HEK293T (cell line): Measurements from ENCODE around the gene VARS2.
A peak's percentile ranks its signal among the peaks of the same experiment; 100 is the strongest.

Source experiments
- CTCF ChIA-PET: fragments of 350-600 bp; formaldehyde crosslinking; extraction: SDS; loops from one replicate; lab custom pipeline; 2021; ENCODE audit warnings: antibody characterized with exemption, inconsistent platforms; lab: Yijun Ruan, JAX
- POLR2A ChIA-PET: fragments of 350-600 bp; formaldehyde crosslinking; extraction: SDS; loops from one replicate; lab custom pipeline; 2020; ENCODE audit warnings: antibody characterized with exemption, inconsistent platforms; lab: Yijun Ruan, JAX
- DNase-seq: peaks from one replicate; pipeline ENCODE4 v3.0.0; 2012; ENCODE audit warnings: mixed read lengths; ENCODE audit errors: extremely low spot score
- ARNT ChIP-seq: fragments of 450-650 bp; IDR thresholded peaks from 2 replicates; pipeline ENCODE4 v1.6.1; 2017; ENCODE audit warnings: mild to moderate bottlenecking
- BHLHE40 ChIP-seq: fragments of 450-650 bp; IDR thresholded peaks from 2 replicates; pipeline ENCODE4 v1.6.1; 2016; ENCODE audit warnings: mild to moderate bottlenecking, moderate library complexity, borderline replicate concordance
- CTBP1 ChIP-seq: fragments of 450-650 bp; IDR thresholded peaks from 2 replicates; pipeline ENCODE4 v1.6.1; 2016; ENCODE audit warnings: borderline replicate concordance
- ELF4 ChIP-seq: fragments of 450-650 bp; IDR thresholded peaks from 2 replicates; pipeline ENCODE4 v1.6.1; 2017; ENCODE audit warnings: antibody characterized with exemption
- FOXA1 ChIP-seq: fragments of 450-650 bp; IDR thresholded peaks from 2 replicates; pipeline ENCODE4 v1.6.1; 2016; ENCODE audit warnings: mild to moderate bottlenecking
- FOXK2 ChIP-seq: fragments of 450-650 bp; IDR thresholded peaks from 2 replicates; pipeline ENCODE4 v1.6.1; 2016; ENCODE audit warnings: mild to moderate bottlenecking
- FOXM1 ChIP-seq: fragments of 450-650 bp; IDR thresholded peaks from 2 replicates; pipeline ENCODE4 v1.6.1; 2017; ENCODE audit warnings: mild to moderate bottlenecking, borderline replicate concordance
- HDGF ChIP-seq: fragments of 450-650 bp; IDR thresholded peaks from 2 replicates; pipeline ENCODE4 v1.6.1; 2017; ENCODE audit warnings: antibody characterized with exemption, borderline replicate concordance
- L3MBTL2 ChIP-seq: fragments of 450-650 bp; conservative IDR thresholded peaks from 2 replicates; pipeline ENCODE4 v1.6.1; 2016; ENCODE audit warnings: mild to moderate bottlenecking
- LEF1 ChIP-seq: fragments of 450-650 bp; IDR thresholded peaks from 2 replicates; pipeline ENCODE4 v1.6.1; 2017; ENCODE audit warnings: mild to moderate bottlenecking, borderline replicate concordance
- NFRKB ChIP-seq: fragments of 450-650 bp; IDR thresholded peaks from 2 replicates; pipeline ENCODE4 v1.6.1; 2016; ENCODE audit warnings: mild to moderate bottlenecking, moderate library complexity
- PKNOX1 ChIP-seq: fragments of 450-650 bp; IDR thresholded peaks from 2 replicates; pipeline ENCODE4 v1.6.1; 2016
- SP1 ChIP-seq: fragments of 450-650 bp; IDR thresholded peaks from 2 replicates; pipeline ENCODE4 v1.6.1; 2017
- SUZ12 ChIP-seq: fragments of 450-650 bp; IDR thresholded peaks from 2 replicates; pipeline ENCODE4 v1.6.1; 2016; ENCODE audit warnings: mild to moderate bottlenecking
- TARDBP ChIP-seq: fragments of 450-650 bp; IDR thresholded peaks from 2 replicates; pipeline ENCODE4 v1.6.1; 2016
- ZNF384 ChIP-seq: fragments of 450-650 bp; IDR thresholded peaks from 2 replicates; pipeline ENCODE4 v1.6.1; 2016

The VARS2 gene

GRCh38 chr6:30937265-30937664, 23.2 kb downstream of the VARS2 start:
- ChIA-PET CTCF (no interaction called here), POLR2A (interaction anchor here (1.0 to 1.9 kb wide), 2 partner anchors 18 to 23 kb away, joined by 3 to 5 read pairs; partner anchors contain the start of gene VARS2)
- no peak for DNase-seq
- TF ChIP-seq FOXA1 (no peak), NFRKB (no peak), ELF4 (no peak), FOXK2 (no peak), FOXM1 (no peak), ARNT (no peak), CTBP1 (no peak), HDGF (no peak), ZNF384 (no peak), BHLHE40 (no peak), SP1 (no peak)

- POLR2A ChIA-PET = interaction anchor here (1.0 to 1.9 kb wide), 2 partner anchors 17 to 25 kb away, joined by 3 to 5 read pairs; partner anchors contain the start of gene VARS2
- CTCF ChIA-PET = interaction anchor here (0.6 kb wide), 1 partner anchor 521 kb away, joined by 3 read pairs; no protein-coding TSS in a partner anchor
- DNase-seq = no peak
Observed at GRCh38 chr6:30938730-30939129, 24.7 kb downstream of the VARS2 start.

GRCh38 chr6:30939473-30939872, 25.4 kb downstream of the VARS2 start:
- ChIA-PET POLR2A (interaction anchor here (1.0 to 1.3 kb wide), 2 partner anchors 26 kb away, joined by 3 to 4 read pairs; partner anchors contain the start of gene VARS2), CTCF (interaction anchor here (0.6 to 1.0 kb wide), 2 partner anchors 140 to 522 kb away, joined by 3 to 4 read pairs; no protein-coding TSS in a partner anchor)
- TF ChIP-seq HDGF = no peak
- TF ChIP-seq SUZ12 = no peak
- no peak for TF ChIP-seq LEF1
- no peak for TF ChIP-seq CTBP1
- no peak for TF ChIP-seq FOXK2
- no peak for TF ChIP-seq BHLHE40
- TF ChIP-seq TARDBP = no peak
- TF ChIP-seq FOXA1 = no peak
- no peak for TF ChIP-seq ARNT
- no peak for TF ChIP-seq ZNF384
- TF ChIP-seq L3MBTL2 = no peak
- no peak for TF ChIP-seq ELF4
- no peak for TF ChIP-seq NFRKB
- TF ChIP-seq FOXM1 = no peak
- no peak for TF ChIP-seq PKNOX1
- TF ChIP-seq SP1 = no peak
- no peak for DNase-seq

More at GRCh38 chr6:30938730-30939129, 24.7 kb downstream of the VARS2 start:
- no peak for TF ChIP-seq LEF1
- no peak for TF ChIP-seq FOXA1
- TF ChIP-seq BHLHE40 = no peak
- TF ChIP-seq FOXK2 = no peak
- no peak for TF ChIP-seq PKNOX1
- no peak for TF ChIP-seq HDGF
- TF ChIP-seq ZNF384 = no peak
- TF ChIP-seq CTBP1 = no peak
- no peak for TF ChIP-seq SUZ12
- no peak for TF ChIP-seq ELF4
- no peak for TF ChIP-seq ARNT
- no peak for TF ChIP-seq L3MBTL2
- no peak for TF ChIP-seq SP1
- no peak for TF ChIP-seq FOXM1
- no peak for TF ChIP-seq TARDBP
- TF ChIP-seq NFRKB = no peak

- ChIA-PET CTCF (interaction anchor here (0.8 to 1.4 kb wide), 3 partner anchors 104 to 139 kb away, joined by 3 to 4 read pairs (median 3); no protein-coding TSS in a partner anchor), POLR2A (interaction anchor here (1.3 kb wide), 1 partner anchor 27 kb away, joined by 4 read pairs; the partner anchor contains the start of gene VARS2)
- DNase-seq = no peak
- TF ChIP-seq L3MBTL2 (no peak), ELF4 (no peak), LEF1 (no peak), ZNF384 (no peak), BHLHE40 (no peak), SUZ12 (no peak)
Observed at GRCh38 chr6:30940361-30940986, 26.4 kb downstream of the VARS2 start, which contains the start of gene MUCL3. MUCL3 (plus strand) TSS chr6:30940973; CDS start chr6:30941000, 27 bp downstream.

- peak; percentile 84 for DNase-seq
- TF ChIP-seq PKNOX1 (no peak), ELF4 (no peak), FOXM1 (no peak), TARDBP (no peak), FOXK2 (no peak), NFRKB (no peak), HDGF (no peak), ZNF384 (no peak), FOXA1 (no peak), ARNT (no peak), SUZ12 (no peak), CTBP1 (no peak), BHLHE40 (no peak), LEF1 (no peak), L3MBTL2 (no peak), SP1 (no peak)
- ChIA-PET CTCF (interaction anchor here (0.7 to 2.1 kb wide), 8 partner anchors 11 to 173 kb away, joined by 3 to 7 read pairs (median 3); partner anchors contain the start of genes PSORS1C1 and SFTA2), POLR2A (interaction anchor here (0.8 to 1.9 kb wide), 4 partner anchors 13 to 35 kb away, joined by 3 to 7 read pairs (median 5); partner anchors contain the start of gene VARS2)
Observed at GRCh38 chr6:30942338-30943060, 28.5 kb downstream of the VARS2 start.
